HEK293T (cell line): ENCODE data around the gene STK36.

Experiments used
- ARNT ChIP-seq: fragments of 450-650 bp; IDR thresholded peaks from 2 replicates; pipeline ENCODE4 v1.6.1; 2017; ENCODE audit warnings: mild to moderate bottlenecking
- ELF4 ChIP-seq: fragments of 450-650 bp; IDR thresholded peaks from 2 replicates; pipeline ENCODE4 v1.6.1; 2017; ENCODE audit warnings: antibody characterized with exemption
- FOXA1 ChIP-seq: fragments of 450-650 bp; IDR thresholded peaks from 2 replicates; pipeline ENCODE4 v1.6.1; 2016; ENCODE audit warnings: mild to moderate bottlenecking
- FOXK2 ChIP-seq: fragments of 450-650 bp; IDR thresholded peaks from 2 replicates; pipeline ENCODE4 v1.6.1; 2016; ENCODE audit warnings: mild to moderate bottlenecking
- FOXM1 ChIP-seq: fragments of 450-650 bp; IDR thresholded peaks from 2 replicates; pipeline ENCODE4 v1.6.1; 2017; ENCODE audit warnings: mild to moderate bottlenecking, borderline replicate concordance
- LEF1 ChIP-seq: fragments of 450-650 bp; IDR thresholded peaks from 2 replicates; pipeline ENCODE4 v1.6.1; 2017; ENCODE audit warnings: mild to moderate bottlenecking, borderline replicate concordance
- SP1 ChIP-seq: fragments of 450-650 bp; IDR thresholded peaks from 2 replicates; pipeline ENCODE4 v1.6.1; 2017
- SUZ12 ChIP-seq: fragments of 450-650 bp; IDR thresholded peaks from 2 replicates; pipeline ENCODE4 v1.6.1; 2016; ENCODE audit warnings: mild to moderate bottlenecking
- TARDBP ChIP-seq: fragments of 450-650 bp; IDR thresholded peaks from 2 replicates; pipeline ENCODE4 v1.6.1; 2016
- ZNF384 ChIP-seq: fragments of 450-650 bp; IDR thresholded peaks from 2 replicates; pipeline ENCODE4 v1.6.1; 2016

- TF ChIP-seq FOXM1 (no peak), TARDBP (no peak), SP1 (no peak), SUZ12 (no peak), LEF1 (no peak), ARNT (no peak), FOXK2 (no peak), ZNF384 (no peak), ELF4 (no peak), FOXA1 (no peak)
These were observed 11.9 kb upstream of the STK36 start for GRCh38 chr2:218659988-218660358.
